Lung (tissue), 12 donors: ENCODE measurements around the gene MTMR4. TPM values are rescaled to one million over a fixed set of nuclear protein-coding genes. Genes with fewer than 3 reads are reported as not detected.

Experiments used
- ATAC-seq: fragments of 200-7000 bp; cut with Tn5 transposase; one replicate; pipeline ENCODE4 v1.9.1; 2020; ENCODE audit warnings: moderate number of reproducible peaks; ENCODE audit not compliant: insufficient read depth, low FRiP score
- DNase-seq, 3 donors: peaks; one replicate each; pipeline ENCODE4 v3.0.0-alpha.2; 2013 to 2017
- H3K27ac ChIP-seq, 2 donors: one replicate each; pipeline ENCODE4 v1.5.1; 2013; ENCODE audit warnings: mild to moderate bottlenecking in 2 of 2, moderate library complexity in 2 of 2, control low read depth in 1 of 2, inconsistent platforms in 1 of 2, low read depth in 1 of 2, low read length in 1 of 2
- H3K27me3 ChIP-seq, 3 donors: one replicate each; pipeline ENCODE4 v1.5.1; 2013; ENCODE audit warnings: low read length in 2 of 3; ENCODE audit not compliant: control insufficient read depth in 3 of 3, insufficient read depth in 3 of 3
- H3K36me3 ChIP-seq, 4 donors: one replicate each; pipeline ENCODE4 v1.5.1; 2013; ENCODE audit warnings: low read length in 4 of 4, mild to moderate bottlenecking in 1 of 4, moderate library complexity in 1 of 4; ENCODE audit not compliant: control insufficient read depth in 4 of 4, insufficient read depth in 4 of 4
- H3K4me1 ChIP-seq, 5 donors: one replicate each; pipeline ENCODE4 v1.5.1; 2013; ENCODE audit warnings: low read length in 5 of 5, mild to moderate bottlenecking in 2 of 5, moderate library complexity in 1 of 5; ENCODE audit not compliant: control insufficient read depth in 5 of 5, insufficient read depth in 5 of 5
- H3K4me3 ChIP-seq: one replicate; pipeline ENCODE4 v1.5.1; 2013; ENCODE audit warnings: mild to moderate bottlenecking, control low read depth, moderate library complexity
- H3K9ac ChIP-seq, 2 donors: one replicate each; pipeline ENCODE4 v1.5.1; 2013; ENCODE audit warnings: low read length in 2 of 2, control low read depth in 1 of 2; ENCODE audit not compliant: insufficient read depth in 1 of 2
- H3K9me3 ChIP-seq, 4 donors: one replicate each; pipeline ENCODE4 v1.5.1; 2013; ENCODE audit warnings: low read length in 3 of 4, mild to moderate bottlenecking in 1 of 4, moderate library complexity in 1 of 4; ENCODE audit not compliant: control insufficient read depth in 4 of 4, insufficient read depth in 3 of 4
- CTCF ChIP-seq: IDR thresholded peaks from 2 replicates; pipeline ENCODE4 v1.5.1; 2012; ENCODE audit warnings: mild to moderate bottlenecking; ENCODE audit errors: control extremely low read depth, extremely low read depth
- WGBS, 2 donors: extraction: QIAGEN DNeasy Blood & Tissue Kit; methylation state at CpG; one replicate each; pipeline ENCODE4 v1.1.7; 2013; 5-methylcytosine and 5-hydroxymethylcytosine counted together
- polyA plus RNA-seq, 2 donors: library from polyadenylated mRNA; stranded (reverse); fragments of 200-250 nt; gene quantifications; one replicate each; pipeline ENCODE4 v1.2.1, GENCODE V29; 2013
- total RNA-seq, 2 donors: library from RNA; depleted of rRNA in 1 of 2; stranded (reverse); fragments of >200 nt in 1 of 2; gene quantifications; one replicate each; pipeline ENCODE4 v1.2.1, GENCODE V29; 2014 to 2021
- donor health status: control.
- donor health status: control.
- donor health status: Bipolar disorder and iron deficiency.
- donor health status: healthy.
- donor health status: DM: yes; HTN: yes; CAD: no.

Gene MTMR4
- total and polyA plus RNA-seq, 4 donors = 12.9 to 46.1 (median 31.2) TPM

- peak in 1 of 3 donors; percentile 60 for DNase-seq
- WGBS, 2 donors = 60 to 71% methylated on average over 6 of the region's 6 CpGs
These were observed 24.5 kb upstream of the MTMR4 start for GRCh38 chr17:58538811-58539409.

GRCh38 chr17:58537266-58537665, 22.8 kb upstream of the MTMR4 start:
- peaks cover 3 to 19% (median 10%) of the 10 kb centered on the region in 5 donors for H3K4me1 ChIP-seq
- 93 to 95% methylated on average over 4 of the region's 4 CpGs for WGBS, 2 donors
- no peak overlapping the region for H3K9ac ChIP-seq
- H3K4me3 ChIP-seq = no peak overlapping the region
- H3K36me3 ChIP-seq = no peaks in the 10 kb centered on the region
- H3K9me3 ChIP-seq = no peaks in the 10 kb centered on the region
- H3K27me3 ChIP-seq = peaks cover 0 to 3% (median 0%) of the 10 kb centered on the region in 3 donors
- H3K27ac ChIP-seq = no peak overlapping the region
- no peak for DNase-seq
- no peak for ATAC-seq
- TF ChIP-seq CTCF = no peak

More at GRCh38 chr17:58538811-58539409, 24.5 kb upstream of the MTMR4 start:
- Histone ChIP-seq H3K27ac (no peak overlapping the region), H3K4me1 (peaks cover 0 to 19% (median 6%) of the 10 kb centered on the region in 5 donors), H3K4me3 (no peak overlapping the region), H3K36me3 (no peaks in the 10 kb centered on the region), H3K27me3 (no peaks in the 10 kb centered on the region), H3K9ac (no peak overlapping the region), H3K9me3 (no peaks in the 10 kb centered on the region)
- no peak for ATAC-seq
- TF ChIP-seq CTCF = no peak

- ATAC-seq (no peak), DNase-seq (no peak)
These were observed 22.1 kb upstream of the MTMR4 start for GRCh38 chr17:58536542-58536941.

More at GRCh38 chr17:58536542-58536941, 22.1 kb upstream of the MTMR4 start:
- Histone ChIP-seq H3K9ac (no peak overlapping the region), H3K4me1 (peaks cover 3 to 19% (median 15%) of the 10 kb centered on the region in 5 donors), H3K27ac (no peak overlapping the region), H3K4me3 (no peak overlapping the region), H3K27me3 (peaks cover 0 to 3% (median 0%) of the 10 kb centered on the region in 3 donors), H3K36me3 (no peaks in the 10 kb centered on the region), H3K9me3 (no peaks in the 10 kb centered on the region)
- WGBS, 2 donors = 87 to 89% methylated on average over 3 of the region's 3 CpGs
- TF ChIP-seq CTCF = no peak
